ENCODE data around the gene ASPG.
A peak's percentile ranks its signal among the peaks of the same experiment; 100 is the strongest.
"Not testable (repeated sequence)": the region's sequence is repeated elsewhere in the genome, so short reads cannot be mapped to it uniquely, and the experiment has no call there.

ASPG gene

DNA sequence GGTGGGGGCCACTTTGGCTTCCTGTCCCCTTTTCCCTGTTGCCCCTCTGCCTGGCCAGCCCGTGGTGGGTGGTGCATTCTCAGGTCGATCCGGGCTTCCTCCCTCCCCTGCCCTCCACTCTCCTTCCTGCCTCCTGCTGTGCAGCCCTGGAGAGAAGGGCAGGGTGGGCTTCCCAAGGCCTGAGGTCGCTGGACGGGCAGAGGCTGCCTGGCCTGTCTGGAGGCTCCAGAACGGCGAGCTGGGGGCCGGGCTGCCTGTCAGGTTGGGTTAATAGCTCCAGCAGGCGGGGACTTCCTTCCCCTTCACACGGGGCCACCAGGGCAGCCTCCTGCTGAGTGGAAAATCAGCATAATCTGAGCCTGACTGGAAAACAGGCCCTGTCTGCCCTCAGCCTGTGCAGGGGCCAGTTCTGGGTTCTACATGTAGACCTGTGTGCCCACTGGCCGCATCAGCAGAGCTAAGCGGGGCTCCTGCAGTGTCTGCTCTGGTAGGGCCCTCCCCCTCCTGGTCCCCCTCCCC is 64.2 kb downstream of the ASPG start:
- DNase-seq: peak; percentile 75

DNA sequence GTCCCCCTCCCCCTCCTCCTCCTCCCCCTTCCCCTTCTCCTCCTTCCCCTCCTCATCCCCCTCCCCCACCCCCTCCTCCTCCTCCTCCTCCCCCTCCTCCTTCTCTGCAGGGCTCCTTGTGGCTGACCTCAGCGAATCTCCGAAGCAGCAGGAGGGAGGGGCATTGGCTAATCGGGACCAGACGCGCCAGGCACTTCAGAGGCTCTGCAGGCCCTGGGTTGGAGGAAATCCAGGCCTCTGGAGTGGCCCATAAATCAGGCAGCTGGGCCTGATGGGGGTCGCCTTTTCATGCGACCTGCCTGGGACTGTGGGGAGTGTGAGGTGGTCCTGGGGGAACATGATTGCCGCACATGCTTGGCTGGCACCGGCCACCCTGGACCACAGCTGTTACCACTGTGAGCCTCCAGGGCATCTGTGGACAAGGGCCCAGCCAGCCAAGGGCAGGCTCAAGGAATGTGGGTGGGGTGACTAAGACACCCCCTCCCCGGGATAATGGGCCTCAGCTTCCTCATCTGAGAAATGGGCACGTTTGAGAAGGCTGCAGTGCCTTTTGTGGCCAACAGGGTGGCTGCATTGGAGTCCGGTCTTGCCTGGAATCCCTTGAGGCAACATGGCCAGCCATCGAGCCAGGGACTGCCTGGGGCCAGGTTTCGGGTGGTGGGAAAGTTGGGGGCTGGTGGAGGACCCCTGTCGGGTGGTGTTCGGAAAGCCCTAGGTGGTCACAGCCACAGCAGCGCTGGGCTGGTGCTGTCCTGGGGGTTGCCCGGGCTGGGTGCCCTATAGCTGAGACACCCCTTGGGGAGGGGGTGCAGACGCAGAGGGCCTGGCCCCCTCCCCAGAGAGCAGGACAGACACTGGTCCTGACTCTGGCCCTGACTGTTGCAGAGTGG is 64.9 kb downstream of the ASPG start:
- DNase-seq: peak; percentile 75

DNA sequence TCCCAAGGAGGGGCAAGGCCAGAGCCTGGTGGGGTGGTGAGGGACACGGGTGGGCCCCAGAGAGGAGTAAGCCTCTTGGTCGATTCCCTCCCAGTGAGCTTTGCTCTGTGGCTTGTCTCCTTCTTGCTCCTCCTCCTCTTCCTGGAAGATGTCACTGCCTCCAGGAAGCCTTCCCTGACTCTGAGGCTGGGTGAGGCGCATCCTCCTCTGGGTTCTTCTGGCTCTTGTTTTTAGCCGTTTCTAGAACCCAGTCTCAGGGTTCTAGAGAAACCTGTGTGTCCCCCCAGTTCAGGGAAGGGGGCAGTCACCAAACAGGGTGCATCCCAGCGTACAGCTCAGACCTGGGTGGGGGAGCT is 65.5 kb downstream of the ASPG start:
- no peak for DNase-seq

DNA sequence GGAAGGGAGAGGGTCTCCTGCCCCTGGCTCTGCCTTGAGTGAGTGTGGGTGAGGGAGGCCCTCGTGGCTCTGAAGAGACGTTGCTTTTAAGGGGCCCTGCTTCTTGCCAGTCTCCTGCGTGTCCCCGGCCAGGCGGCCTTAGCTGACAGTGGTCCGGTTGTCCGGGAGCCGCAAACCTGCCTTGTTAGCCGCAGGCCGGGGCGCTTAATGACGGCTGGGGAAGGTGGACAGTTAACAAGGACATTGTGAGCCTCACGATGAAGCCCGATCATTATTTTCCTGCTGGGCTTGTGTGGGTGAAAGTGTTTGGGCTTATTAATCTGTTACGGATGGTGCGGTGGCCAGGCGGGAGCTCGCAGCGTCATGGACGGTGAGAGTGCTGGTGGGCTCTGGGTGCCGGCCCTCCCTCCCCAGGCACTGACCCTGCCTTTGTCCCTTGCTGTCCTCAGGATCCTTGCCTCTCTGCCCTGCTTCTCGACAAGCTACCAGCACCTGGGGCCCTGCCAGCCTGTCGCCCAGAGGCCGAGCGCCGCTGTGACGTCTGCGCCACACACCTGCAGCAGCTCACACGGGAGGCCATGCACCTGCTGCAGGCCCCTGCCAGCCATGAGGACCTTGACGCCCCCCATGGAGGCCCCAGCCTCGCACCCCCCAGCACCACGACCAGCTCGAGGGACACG is 66.2 kb downstream of the ASPG start:
- DNase-seq: no peak

DNA sequence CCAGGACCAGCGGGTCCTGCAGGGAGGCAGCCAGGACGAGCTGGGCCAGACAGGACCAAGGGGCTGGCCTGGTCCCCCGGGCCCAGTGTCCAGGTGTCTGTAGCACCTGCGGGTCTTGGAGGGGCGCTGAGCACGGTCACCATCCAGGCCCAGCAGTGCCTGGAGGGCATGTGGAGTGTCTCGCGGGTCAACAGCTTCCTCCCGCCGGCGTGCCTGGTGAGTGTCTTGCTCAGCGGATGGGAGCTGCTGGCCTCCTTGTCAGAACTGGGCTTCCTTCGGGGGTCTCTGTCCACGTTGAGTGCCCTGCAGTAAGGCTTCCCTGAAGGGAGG is 66.7 kb downstream of the ASPG start:
- no peak for DNase-seq

DNA sequence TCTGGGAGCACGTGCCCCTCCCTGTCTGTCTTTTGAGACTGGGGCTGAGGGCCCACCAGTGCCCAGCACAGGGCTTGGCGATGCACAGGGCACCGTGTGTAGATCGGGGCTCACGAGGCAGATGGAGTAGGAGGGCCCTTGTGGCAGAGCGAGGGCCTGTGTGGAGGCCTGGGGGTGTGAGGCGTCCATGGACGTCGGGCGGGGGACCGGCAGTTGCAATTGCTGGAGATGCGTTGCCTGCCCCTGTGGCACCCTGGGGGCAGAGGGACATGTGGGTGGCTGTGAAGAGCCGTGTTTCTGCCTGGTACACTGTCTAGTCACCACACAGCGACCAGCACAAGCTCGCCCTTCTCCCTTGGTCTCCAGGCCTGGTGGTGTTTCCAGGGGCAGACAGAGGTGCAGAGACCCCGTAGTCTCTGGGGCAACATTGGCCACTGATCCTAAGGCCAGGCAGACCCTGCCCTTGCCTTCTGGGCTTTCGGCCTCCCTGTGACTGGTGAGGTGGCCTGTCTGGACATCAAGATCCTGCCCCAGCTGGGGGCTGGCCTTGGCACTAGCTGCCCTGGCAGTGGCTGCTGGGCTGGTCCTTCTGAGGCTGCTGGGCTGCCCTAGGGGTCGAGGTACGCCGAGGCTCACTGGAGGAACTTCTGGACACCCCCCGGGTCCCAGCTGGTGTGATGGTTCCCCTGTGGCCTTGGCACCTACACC is 67.3 kb downstream of the ASPG start:
- no peak for DNase-seq

DNA sequence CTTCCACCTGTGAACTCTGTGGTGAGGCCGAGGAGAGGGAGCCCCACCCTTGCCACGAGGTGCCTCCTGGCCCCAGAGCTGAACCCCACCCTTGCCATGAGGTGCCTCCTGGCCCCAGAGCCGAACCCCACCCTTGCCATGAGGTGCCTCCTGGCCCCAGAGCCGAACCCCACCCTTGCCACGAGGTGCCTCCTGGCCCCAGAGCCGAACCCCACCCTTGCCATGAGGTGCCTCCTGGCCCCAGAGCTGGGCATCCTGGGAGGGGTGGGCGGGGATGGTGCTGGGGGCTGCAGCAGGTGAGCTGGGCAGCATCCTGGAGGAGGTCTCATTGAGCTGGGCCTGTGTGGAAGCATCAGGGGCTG is 67.9 kb downstream of the ASPG start:
- not testable (repeated sequence) for DNase-seq

DNA sequence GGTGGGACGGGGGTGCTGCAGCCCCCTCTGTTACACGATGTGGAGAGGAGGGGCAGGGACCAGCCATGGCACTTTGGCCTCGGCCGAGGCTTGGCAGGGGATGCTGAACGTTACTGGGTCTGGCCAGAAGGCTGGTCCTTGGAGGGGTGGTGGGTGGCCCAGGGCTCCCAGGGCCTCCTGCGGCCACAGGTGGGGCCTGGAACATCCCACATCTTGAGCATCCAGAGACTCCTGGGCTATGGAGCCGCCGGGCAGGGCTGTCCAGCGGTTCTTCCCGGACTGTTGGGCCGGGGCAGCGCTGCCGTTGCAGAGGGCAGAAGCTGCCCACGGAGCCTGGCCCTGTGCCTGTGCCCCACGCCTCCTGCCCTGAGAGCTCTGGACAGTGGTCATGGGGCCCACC is 68.7 kb downstream of the ASPG start:
- no peak for DNase-seq

DNA sequence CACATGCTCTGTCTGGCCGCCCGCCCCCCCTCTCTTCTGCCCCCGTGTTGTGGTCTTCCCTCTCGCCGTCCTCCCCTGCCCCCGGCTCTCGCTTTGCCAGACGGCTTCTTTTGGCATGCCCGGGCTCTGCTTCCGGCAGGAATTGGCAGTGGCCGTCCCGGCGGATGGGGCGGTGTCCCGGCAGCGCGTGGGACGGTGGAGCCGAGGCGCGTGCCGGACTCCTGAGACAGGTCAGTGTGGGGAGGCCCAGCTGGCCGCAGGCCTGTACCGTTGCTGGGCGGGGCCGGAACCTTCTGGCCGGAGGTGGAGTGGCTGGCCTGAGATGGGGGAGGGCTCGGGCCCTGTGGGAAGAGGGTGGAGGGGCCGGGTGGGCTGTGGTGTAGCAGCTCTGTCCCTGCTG is 70.0 kb downstream of the ASPG start:
- no peak for DNase-seq

DNA sequence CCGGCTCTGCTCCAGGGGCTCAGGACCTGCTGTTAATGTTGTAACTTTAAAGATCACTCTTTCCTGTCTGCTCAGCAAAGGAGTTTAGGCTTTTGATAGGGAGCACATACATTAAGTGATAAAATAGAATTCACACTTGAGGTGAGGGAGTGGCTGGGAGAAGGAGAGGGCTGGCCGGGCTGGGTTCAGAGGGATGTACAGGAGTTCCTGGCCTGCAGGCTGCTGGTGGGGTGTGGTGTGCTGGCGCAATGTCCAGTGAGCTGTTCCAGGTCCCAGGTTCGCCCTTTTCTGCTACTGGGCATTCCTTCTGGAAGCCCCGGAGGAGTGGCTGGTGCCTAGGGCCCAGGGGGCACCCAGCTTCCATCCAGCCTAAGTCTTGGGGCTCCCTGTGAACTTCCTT is 70.6 kb downstream of the ASPG start:
- DNase-seq: no peak

DNA sequence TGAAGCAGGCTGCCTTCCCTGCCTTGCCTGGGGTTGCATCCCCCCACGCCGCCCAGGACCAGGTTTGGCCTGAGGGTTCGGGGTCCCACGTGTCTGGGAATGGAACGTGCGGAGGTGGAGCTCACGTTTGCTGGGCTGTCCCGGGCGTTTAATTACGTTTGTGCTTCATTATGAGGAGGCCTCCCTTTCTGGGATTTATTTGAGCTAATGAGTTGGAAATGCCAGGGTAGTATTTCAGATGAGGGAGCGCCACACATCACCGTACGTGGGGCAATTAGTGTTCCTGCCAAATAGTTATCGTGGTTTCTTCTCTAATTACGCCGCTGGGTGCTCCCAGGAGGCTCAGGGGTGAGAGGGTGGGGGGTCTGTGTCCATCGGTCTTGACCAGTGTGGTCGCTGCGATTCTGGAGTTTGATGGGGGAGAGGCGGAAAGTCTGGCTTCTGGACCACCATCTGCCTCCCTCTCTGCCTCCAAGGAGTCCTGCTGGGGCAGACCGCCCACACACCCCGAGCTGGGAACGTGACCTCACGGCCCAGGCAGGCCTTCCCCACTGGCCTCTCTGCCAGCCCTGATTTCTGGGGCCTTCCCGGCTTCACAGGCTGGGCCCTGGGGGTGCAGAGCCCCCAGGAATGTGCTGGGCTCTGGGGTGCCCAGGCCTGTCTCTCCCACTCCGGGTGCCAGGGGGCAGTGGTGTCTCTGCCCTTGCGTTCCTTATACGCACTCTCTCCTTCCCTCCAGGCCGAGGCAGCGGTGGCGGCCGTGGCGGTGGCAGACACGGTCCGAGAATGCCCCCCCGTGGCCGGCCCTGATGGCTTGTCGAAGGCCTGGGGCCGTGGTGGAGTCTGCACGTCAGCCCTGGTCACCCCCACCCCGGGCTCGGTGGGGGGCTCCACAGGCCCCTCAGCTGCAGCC is 71.8 kb downstream of the ASPG start:
- no peak for DNase-seq

DNA sequence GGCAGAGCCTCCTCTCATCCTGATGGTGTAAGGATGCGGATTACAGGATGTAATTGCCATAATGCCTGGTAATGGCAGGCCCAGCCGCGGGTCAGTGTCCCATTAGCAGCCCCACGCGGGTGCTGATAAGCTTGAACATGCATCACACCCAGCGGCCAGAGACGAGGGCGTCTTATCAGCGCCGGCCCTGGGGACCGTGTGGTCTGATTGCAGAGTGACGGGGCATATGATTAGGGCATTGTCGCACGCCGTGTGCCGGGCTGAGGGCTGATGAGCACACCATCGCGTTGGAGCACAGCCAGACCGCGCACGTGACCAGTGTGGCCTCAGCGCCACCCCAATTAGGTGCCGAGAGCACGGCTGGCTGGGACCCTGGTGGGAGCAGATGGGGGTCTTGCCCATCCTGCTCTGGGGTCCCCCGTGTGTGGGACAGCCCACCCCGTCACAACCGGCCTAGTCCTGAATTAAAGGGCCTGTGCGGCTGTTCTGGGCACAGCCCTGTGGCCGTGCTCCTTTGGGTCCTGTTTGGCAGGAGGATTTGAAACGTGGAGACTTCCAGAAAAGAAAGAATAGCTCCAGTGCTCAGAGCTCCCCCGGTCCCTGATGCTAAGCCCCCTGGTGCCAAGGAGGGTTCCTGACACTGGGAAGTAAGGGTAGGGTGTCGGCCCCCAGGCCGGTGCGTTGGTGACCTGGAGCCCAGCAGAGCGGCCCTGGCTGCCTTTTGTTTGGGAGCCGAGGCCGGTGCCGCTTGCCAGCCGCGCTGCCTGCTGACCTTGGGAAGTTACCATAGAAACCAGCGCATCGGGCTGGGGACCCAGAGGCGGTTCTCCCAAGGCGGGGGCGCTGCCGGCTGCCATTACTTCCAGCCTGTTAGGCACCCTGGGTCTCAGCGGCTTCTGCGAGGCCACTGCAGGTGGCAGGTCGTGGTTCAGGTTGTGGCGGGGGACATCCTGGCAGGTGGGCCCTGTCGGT is 73.6 kb downstream of the ASPG start:
- DNase-seq: no peak

DNA sequence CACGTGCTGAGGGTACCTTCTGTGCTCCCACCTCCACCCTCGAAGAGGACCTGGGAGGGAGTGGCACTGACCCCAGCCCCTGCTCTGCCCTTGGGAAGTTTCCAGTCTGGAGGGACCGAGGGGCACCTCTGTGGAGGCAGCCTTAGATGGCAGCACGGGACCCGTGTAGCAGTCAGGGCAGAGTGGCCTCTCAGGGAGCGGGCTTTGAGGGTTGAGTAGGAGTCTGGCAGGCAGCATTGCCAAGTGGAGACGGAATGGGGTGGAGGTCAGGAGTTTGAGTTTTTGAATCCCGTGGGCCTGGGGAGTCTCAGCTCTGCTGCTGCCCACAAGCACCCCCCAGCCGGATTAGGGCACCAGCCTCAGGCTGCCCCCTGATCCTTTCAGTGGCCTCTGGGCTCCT is 74.5 kb downstream of the ASPG start:
- DNase-seq: no peak

DNA sequence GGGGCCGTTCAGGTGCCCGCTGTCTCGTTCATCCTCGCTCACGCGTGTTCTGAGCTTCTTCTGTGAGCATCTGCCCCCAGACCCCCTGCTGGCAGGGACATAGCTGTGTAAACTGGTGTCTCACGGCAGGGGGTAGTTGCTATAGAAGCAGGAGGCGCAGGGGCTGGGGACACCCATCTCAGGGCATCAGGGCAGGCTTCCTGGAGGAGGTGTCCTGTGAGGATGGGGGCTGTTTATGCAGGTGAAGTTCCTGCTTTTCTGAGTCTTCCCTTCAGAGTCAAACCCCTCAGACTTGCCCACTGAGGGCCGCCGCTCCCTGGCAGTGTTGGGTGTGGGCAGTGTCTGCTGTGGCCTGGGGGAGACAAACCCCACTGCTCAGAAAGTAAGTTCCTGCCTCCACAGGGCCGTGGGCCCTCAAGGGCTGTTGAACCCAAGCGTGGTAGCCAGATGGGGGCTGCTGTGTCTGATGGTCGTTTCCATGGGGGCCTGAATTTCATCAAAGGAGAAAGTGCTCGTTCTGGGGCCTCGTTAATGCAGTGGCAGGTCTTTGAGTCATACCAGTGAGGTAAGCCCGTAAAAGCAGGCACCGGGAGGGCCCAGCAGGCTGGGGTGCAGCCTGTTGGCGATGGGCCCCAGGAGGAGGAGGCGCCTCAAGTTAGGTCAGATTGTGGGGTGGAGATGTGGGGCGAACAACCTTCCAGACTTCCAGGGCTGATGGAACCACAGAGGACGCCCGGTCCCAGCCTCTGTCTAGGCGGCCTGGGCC is 76.3 kb downstream of the ASPG start:
- DNase-seq: no peak

DNA sequence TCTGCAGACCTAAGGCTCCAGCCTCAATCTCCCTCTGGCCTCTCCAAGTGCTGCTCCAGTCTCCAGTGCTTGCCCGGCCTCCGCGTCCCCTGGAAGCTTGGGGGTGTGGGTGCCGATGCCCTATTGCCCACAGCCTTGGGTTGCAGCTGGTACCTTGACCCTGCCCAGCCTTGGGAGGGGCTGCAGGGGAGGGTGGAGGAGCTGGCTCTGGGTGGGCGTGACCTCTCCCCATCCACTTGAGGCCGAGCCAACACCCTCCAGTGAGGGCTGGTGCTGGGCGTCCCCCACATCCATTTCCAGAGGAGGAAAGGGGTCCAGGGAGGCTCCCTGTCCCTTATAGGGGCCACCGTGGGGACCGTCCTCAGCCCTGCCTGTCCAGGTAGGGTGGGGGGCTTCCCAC is 77.0 kb downstream of the ASPG start:
- DNase-seq: no peak

DNA sequence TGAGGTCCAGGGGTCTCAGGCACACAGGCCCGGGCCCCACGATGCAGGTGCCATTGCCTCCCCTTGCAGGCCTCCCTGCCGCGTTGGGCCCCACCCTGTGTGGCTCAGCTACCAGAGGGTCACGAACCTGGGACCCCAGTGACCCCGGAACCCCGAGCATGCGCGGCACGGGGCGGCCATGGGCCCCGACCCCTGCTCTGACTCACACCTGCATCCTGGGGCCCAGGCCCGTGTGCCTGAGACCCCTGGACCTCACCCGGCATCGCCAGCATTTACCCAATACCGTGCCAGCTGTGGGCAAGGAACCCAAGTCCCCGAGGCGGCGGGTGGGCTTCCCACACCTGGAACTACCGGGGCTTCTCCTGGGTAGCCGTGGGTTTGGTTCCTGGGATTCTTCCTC is 78.0 kb downstream of the ASPG start:
- no peak for DNase-seq

DNA sequence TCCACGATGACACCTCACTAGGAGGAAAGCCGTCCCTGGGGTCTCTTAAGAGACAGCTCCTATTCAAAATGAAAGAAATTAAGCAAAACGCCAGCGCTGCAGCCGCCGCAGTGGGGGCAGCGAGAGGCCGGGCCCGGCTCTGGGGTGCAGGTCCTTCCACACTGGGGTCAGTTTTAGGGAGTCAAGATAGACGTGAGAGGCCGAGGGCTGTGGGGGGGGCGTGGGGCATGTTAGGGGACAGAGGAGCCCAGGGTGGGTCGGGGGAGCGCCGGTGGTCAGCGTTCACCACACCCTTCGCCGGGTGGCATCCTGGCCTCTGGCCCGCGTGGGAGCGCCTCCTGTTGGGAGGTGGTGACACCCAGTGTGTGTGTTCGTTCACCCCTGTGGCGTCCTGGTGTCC is 78.5 kb downstream of the ASPG start:
- DNase-seq: no peak

DNA sequence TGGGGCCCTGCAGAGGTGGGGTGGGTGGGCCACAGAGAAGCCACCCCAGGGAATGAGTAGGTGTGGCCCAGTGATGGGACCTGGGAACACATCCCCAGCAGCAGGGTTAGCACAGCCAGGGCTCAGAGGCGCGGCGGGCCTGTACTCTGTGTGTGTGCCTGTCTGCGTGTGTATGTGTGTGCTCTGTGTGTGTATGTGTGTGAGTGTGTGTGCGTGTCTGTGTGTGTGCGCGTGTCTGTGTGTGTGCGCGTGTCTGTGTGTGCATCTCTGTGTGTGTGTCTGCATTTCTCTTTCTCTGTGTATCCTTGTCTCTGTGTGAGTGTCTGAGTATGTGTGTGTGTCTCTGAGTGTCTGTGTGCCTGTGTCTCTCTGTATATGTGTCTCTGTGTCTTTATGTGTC is 79.0 kb downstream of the ASPG start:
- DNase-seq: no peak
